Activated T-helper 17 cell treated with anti-CD3 and anti-CD28 coated beads, Interleukin-2, amount 50 U/mL, for 72 hours (primary cell): ENCODE measurements around the gene NSUN6. TPM values are rescaled to one million over a fixed set of nuclear protein-coding genes. Genes with fewer than 3 reads are reported as not detected.

Source experiments
- ATAC-seq: fragments of 150-1000 bp; cut with Tn5 transposase; replicated peaks from 2 replicates; pipeline ENCODE4 v1.10.0; 2021; ENCODE audit warnings: mild to moderate bottlenecking, moderate library complexity
- H3K27ac Mint-ChIP-seq: one replicate; pipeline ENCODE4 v1.8.0; 2022; ENCODE audit warnings: mixed read lengths
- H3K27me3 Mint-ChIP-seq: one replicate; pipeline ENCODE4 v1.8.0; 2022; ENCODE audit warnings: mixed read lengths
- H3K36me3 Mint-ChIP-seq: one replicate; pipeline ENCODE4 v1.8.0; 2022; ENCODE audit warnings: low read depth, mild to moderate bottlenecking, mixed read lengths
- H3K4me1 Mint-ChIP-seq: one replicate; pipeline ENCODE4 v1.8.0; 2022; ENCODE audit warnings: mixed read lengths
- H3K4me3 Mint-ChIP-seq: one replicate; pipeline ENCODE4 v1.8.0; 2022; ENCODE audit warnings: mild to moderate bottlenecking, mixed read lengths
- H3K9me3 Mint-ChIP-seq: one replicate; pipeline ENCODE4 v1.8.0; 2022; ENCODE audit warnings: mixed read lengths
- total RNA-seq, 2 donors: library from RNA; stranded (reverse); gene quantifications; one replicate each; pipeline ENCODE4 v1.2.3, GENCODE V29; 2022

Gene NSUN6, protein sequence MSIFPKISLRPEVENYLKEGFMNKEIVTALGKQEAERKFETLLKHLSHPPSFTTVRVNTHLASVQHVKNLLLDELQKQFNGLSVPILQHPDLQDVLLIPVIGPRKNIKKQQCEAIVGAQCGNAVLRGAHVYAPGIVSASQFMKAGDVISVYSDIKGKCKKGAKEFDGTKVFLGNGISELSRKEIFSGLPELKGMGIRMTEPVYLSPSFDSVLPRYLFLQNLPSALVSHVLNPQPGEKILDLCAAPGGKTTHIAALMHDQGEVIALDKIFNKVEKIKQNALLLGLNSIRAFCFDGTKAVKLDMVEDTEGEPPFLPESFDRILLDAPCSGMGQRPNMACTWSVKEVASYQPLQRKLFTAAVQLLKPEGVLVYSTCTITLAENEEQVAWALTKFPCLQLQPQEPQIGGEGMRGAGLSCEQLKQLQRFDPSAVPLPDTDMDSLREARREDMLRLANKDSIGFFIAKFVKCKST
- 10 to 100 TPM; 16.5 to 25.4 TPM for total RNA-seq

DNA sequence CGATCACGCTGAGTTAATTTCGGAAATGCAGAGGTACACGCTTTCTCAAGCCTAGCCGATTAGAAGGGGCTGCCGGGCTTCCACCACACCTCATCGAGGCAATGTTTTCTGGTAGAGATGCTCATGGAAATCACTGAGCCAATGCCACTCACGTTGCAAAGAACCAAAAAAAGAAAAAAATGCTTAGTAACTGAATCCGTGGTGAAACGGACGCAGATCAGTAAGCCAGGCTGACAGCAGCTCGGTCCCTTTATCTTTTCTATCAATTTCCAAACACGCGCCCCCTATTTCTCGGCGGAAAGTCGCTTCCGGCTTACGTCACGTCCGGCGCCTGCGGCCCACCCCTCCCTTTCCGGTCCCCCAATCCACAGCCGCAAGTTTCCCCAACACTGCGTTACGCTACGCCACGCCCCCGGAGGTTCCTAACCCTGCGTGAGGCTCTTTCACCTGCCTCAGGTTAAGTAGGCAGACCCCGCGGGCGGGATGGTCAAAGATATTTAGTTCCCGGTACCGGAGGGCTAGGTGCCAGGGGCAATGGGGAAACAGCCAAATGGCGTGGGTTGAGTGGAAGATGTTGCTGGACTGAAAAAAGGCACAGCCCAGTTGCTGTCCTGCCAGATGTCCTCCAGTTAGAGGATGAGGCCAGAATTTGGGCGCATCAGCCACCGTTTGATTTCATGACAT, at the start of gene NSUN6:
NSUN6 (minus strand) TSS at position 264 of the 684 bp plus-strand sequence. CDS start 384 bp downstream, outside the sequence.
- ATAC-seq, result peak; percentile 95
- no peaks in the 10 kb centered on the region for H3K9me3 Mint-ChIP-seq
- H3K27ac Mint-ChIP-seq, result peak within 1 kb of the TSS; percentile 94
- peaks cover 42% of the 10 kb centered on the region for H3K36me3 Mint-ChIP-seq
- H3K4me3 Mint-ChIP-seq, result peak within 1 kb of the TSS; percentile 96
- H3K4me1 Mint-ChIP-seq, result peaks cover 19% of the 10 kb centered on the region
- no peaks in the 10 kb centered on the region for H3K27me3 Mint-ChIP-seq

DNA sequence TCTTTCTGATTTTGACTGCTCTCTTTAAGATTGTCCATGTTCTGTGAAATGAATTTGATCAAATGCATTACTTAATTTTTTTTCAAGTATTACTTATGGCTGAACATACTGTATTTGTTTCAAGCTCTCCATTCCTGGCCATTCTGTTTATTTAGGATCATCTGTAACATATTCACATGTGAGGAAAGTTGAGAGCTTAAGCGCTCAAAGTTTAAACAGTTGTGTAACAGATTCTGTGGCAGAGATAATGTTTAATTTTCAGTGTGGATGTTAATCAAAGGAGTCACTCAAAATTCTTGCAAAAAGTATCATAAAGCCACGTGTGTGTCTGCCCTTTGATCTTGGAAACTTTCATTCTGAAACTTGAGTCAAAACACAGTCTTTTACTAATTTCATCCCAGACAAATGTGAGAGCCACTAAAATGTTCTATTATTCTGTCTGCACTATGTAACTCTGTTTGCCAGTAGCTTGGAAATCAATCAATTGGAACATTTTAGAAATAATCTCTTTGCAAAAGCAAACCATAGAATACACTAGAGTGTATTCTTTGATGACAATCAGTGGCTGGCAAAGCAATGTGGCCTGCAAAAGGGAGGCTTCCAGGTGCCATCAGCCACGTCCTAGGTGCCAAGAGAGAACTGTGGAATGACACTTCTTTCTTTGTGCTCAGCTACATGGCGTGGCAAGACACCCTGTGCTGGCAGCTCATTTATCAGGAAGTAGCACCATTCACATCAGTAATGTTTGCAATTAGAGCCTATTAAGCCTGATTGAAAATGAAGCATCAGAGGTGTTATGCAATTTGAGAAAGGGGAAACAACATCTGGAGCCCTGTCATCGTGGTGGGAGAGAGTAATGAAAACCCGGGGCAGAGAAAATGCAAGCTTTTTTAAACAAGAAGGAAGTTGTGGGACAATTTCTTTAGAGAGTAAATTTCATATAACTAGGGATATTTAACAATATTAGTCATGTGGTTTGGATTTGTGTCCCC, 48.8 kb upstream of the NSUN6 start:
- ATAC-seq, result peak; percentile 70
- Mint-ChIP-seq H3K4me1 (peaks cover 3% of the 10 kb centered on the region), H3K27me3 (no peaks in the 10 kb centered on the region), H3K9me3 (no peaks in the 10 kb centered on the region), H3K27ac (no peak overlapping the region), H3K36me3 (no peaks in the 10 kb centered on the region), H3K4me3 (no peak overlapping the region)

DNA sequence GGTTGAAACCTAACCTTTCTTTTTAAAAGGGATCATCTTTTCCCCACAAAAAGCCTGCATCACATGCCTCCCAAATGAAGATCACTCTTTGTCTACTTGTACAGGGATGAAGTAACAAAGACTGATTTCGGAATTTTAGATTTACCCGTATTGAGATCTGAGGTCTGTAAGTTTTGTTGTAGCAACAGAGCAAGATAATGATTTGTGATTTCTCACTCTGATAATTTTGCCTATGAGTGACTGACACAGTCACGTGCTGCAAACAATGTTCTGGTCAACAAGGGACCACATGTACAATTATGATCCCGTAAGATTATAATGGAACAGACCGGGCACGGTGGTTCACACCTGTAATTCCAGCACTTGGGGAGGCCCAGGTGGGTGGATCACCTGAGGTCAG, 39.2 kb upstream of the NSUN6 start:
- H3K36me3 Mint-ChIP-seq, result no peaks in the 10 kb centered on the region
- H3K27me3 Mint-ChIP-seq, result no peaks in the 10 kb centered on the region
- H3K4me1 Mint-ChIP-seq, result no peaks in the 10 kb centered on the region
- no peaks in the 10 kb centered on the region for H3K9me3 Mint-ChIP-seq
- no peak overlapping the region for H3K4me3 Mint-ChIP-seq
- H3K27ac Mint-ChIP-seq, result no peak overlapping the region
- no peak for ATAC-seq

DNA sequence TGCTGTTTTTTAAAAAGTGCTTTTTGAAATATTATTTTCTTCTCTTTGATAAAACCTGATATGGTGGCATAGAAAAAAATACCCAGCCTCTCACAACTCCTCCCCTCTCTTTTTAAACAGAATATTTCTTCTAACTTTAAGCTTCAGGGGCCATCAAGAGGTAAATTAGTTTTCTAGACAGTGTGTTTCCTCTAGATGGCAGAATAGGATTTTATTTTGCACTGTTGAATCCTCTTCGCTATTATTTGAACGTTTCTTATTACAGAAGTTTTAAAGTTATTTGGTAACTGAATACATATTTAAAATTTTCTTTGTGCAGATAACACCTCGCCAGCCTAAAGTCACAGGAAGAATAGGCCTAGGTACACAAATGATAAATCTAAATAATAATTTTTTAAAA, 38.1 kb upstream of the NSUN6 start:
- no peaks in the 10 kb centered on the region for H3K36me3 Mint-ChIP-seq
- H3K27me3 Mint-ChIP-seq, result no peaks in the 10 kb centered on the region
- no peaks in the 10 kb centered on the region for H3K9me3 Mint-ChIP-seq
- H3K4me3 Mint-ChIP-seq, result no peak overlapping the region
- peaks cover 6% of the 10 kb centered on the region for H3K4me1 Mint-ChIP-seq
- no peak overlapping the region for H3K27ac Mint-ChIP-seq
- ATAC-seq, result no peak

DNA sequence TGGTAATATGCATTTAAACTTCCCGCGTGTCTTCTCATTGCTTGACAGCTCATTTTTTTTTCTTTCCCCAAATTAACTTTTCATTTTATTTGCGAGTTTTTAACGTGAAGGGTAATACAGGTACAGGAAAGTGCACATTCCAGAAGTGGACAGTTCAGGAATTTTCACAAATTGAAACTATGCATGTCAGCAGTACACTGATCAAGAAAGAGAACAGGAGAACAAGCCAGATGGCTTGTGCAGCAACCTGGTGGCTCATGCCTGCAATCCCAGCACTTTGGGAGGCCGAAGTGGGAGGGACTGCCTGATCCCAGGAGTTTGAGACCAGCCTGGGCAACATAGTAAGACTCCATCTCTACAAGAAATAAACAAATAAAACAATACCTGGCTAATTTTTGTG, 36.3 kb upstream of the NSUN6 start:
- peaks cover 6% of the 10 kb centered on the region for H3K4me1 Mint-ChIP-seq
- H3K4me3 Mint-ChIP-seq, result no peak overlapping the region
- no peaks in the 10 kb centered on the region for H3K36me3 Mint-ChIP-seq
- no peaks in the 10 kb centered on the region for H3K9me3 Mint-ChIP-seq
- ATAC-seq, result no peak
- H3K27ac Mint-ChIP-seq, result no peak overlapping the region
- H3K27me3 Mint-ChIP-seq, result no peaks in the 10 kb centered on the region

DNA sequence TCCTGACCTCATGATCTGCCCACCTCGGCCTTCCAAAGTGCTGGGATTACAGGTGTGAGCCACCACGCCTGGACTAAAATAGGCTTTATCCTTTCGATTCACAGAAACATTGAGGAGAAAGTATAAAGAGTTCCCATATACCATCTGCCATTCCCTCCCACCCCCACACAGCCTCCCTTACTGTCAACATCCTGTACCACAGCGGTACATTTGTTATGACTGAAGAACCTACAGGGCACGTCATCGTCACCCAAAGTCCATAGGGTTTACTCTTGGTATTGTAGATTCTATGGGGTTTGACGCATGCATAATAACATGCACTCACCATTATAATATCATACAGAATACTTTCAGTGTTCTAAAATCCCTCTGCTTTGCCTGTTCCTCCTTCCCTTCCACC, 35.8 kb upstream of the NSUN6 start:
- H3K36me3 Mint-ChIP-seq, result no peaks in the 10 kb centered on the region
- no peak overlapping the region for H3K27ac Mint-ChIP-seq
- no peaks in the 10 kb centered on the region for H3K27me3 Mint-ChIP-seq
- H3K4me3 Mint-ChIP-seq, result no peak overlapping the region
- peaks cover 6% of the 10 kb centered on the region for H3K4me1 Mint-ChIP-seq
- ATAC-seq, result no peak
- no peaks in the 10 kb centered on the region for H3K9me3 Mint-ChIP-seq

DNA sequence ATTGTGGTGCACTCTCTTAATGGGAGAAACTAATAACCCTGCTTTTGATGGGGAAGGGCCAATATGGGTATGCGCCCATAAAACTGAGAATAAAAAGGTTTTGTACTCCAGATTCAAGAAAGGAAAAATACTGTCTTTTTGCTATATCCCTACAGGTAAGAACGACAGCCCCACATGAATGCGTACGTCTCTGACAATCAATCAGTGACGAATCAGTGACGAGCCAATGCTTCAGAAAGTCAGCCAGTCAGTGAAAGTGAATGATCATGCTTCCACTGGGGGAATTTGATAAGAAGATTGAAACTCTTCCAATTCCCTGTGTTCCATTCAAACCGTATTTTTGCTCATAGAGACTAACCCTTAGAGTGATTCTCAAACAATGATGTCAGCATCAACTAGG, 34.2 kb upstream of the NSUN6 start:
- Mint-ChIP-seq H3K27me3 (no peaks in the 10 kb centered on the region), H3K4me3 (no peak overlapping the region), H3K9me3 (no peaks in the 10 kb centered on the region), H3K4me1 (peaks cover 6% of the 10 kb centered on the region), H3K36me3 (peaks cover 12% of the 10 kb centered on the region), H3K27ac (no peak overlapping the region)
- no peak for ATAC-seq

DNA sequence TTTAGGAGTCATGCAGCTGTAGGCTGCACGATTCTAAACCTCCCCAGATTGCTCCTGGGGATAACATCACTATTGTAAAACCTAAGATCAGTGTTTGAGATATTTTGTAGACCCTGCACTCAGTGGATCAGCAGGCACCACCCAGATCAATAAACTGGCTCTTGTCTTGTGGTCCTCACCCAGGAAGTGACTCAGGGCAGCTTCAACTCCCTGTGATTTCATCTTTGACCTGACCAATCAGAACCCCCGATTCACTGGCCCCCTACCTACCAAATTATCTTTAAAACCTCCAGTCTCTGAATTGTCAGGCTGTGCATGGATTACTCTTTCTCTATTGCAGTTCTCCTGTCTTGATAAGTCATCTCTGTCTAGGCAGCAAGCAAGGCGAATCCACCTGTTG, 33.6 kb upstream of the NSUN6 start:
- no peak overlapping the region for H3K27ac Mint-ChIP-seq
- no peaks in the 10 kb centered on the region for H3K27me3 Mint-ChIP-seq
- peaks cover 12% of the 10 kb centered on the region for H3K36me3 Mint-ChIP-seq
- no peaks in the 10 kb centered on the region for H3K9me3 Mint-ChIP-seq
- no peak for ATAC-seq
- H3K4me3 Mint-ChIP-seq, result no peak overlapping the region
- peaks cover 6% of the 10 kb centered on the region for H3K4me1 Mint-ChIP-seq

DNA sequence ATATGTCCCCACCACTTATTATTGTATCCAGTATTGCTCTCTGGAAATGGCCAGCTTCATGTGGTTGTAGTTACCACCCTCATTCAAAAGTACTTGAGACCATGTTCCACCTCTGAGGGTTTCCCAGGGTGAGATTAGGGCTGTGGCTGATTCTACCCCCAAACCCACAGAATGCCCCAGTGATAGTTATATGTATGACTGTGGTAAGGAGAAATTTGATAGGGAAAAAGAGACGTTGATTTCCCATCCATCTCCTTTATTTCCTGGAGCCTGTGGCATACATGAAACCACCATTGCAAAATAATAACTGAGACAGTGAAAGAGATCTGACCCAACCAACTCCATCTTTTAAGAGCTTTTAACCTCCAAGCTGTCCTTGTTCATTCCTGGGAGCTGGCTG, 33.0 kb upstream of the NSUN6 start:
- no peak overlapping the region for H3K4me3 Mint-ChIP-seq
- H3K27ac Mint-ChIP-seq, result no peak overlapping the region
- no peaks in the 10 kb centered on the region for H3K9me3 Mint-ChIP-seq
- H3K27me3 Mint-ChIP-seq, result no peaks in the 10 kb centered on the region
- peaks cover 12% of the 10 kb centered on the region for H3K36me3 Mint-ChIP-seq
- no peak for ATAC-seq
- H3K4me1 Mint-ChIP-seq, result peaks cover 6% of the 10 kb centered on the region

DNA sequence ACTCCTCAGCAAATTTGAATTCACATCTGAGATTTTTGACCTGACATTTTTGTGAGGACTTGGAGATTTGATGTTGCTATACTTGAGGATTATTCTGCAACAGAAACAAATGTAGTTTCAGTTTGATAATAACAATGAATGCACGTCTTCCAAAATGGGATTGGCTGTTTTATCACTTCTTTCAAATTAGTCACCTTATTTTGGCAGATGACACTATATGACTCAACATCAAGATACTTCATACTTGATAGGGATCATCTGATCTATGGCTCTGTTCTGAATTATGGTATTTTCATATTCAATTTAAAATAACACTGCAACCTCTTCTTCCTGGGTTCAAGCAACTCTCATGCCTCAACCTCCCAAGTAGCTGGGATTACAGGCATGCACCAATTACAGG, 32.0 kb upstream of the NSUN6 start:
- Mint-ChIP-seq H3K27ac (peak overlapping the region; percentile 17), H3K9me3 (no peaks in the 10 kb centered on the region), H3K36me3 (peaks cover 12% of the 10 kb centered on the region), H3K27me3 (no peaks in the 10 kb centered on the region), H3K4me1 (peaks cover 6% of the 10 kb centered on the region), H3K4me3 (no peak overlapping the region)
- ATAC-seq, result no peak

DNA sequence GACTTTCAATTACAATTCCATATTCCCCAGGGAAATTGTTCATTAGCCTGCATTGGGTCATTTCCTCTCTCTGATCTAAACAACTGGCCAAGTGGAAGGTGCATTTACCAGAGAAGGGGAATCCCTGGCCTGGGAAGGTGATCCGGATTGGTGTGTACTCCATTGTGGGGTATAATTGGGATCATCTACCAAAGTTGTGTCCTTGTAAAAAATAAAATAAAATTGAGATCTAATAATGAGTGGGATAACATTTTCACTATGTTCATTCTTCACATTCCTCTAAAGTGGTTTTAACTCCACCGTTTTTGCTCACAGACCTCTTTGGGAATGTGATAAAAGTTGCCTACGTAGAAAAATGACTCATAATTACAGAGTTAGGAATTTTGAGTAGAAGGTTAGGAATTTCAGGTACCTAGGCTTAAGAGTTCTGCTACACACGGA, 30.6 kb upstream of the NSUN6 start:
- no peak overlapping the region for H3K4me3 Mint-ChIP-seq
- ATAC-seq, result no peak
- H3K27me3 Mint-ChIP-seq, result no peaks in the 10 kb centered on the region
- H3K4me1 Mint-ChIP-seq, result peaks cover 6% of the 10 kb centered on the region
- no peak overlapping the region for H3K27ac Mint-ChIP-seq
- H3K9me3 Mint-ChIP-seq, result no peaks in the 10 kb centered on the region
- peaks cover 14% of the 10 kb centered on the region for H3K36me3 Mint-ChIP-seq

DNA sequence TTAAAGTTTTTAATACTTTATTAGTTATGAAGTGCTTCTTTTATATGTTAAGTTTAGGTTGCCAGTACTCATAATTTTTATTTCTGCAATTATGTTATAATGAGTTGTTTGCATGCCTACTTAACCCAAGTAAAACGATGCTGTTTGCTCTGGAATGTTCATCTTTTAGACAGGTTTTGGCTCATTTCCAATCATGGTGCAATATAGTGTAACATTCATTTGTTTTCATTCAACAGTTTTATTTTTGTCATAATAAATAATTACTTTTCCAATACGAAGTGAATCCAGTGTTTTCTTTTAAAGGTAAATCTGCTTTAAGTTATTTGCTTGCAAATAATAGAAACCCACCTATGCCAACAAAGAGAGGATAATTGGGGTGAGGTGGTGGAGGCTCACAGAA, 30.0 kb upstream of the NSUN6 start:
- no peak for ATAC-seq
- no peak overlapping the region for H3K27ac Mint-ChIP-seq
- no peaks in the 10 kb centered on the region for H3K27me3 Mint-ChIP-seq
- H3K36me3 Mint-ChIP-seq, result peaks cover 19% of the 10 kb centered on the region
- H3K4me1 Mint-ChIP-seq, result peaks cover 6% of the 10 kb centered on the region
- no peaks in the 10 kb centered on the region for H3K9me3 Mint-ChIP-seq
- H3K4me3 Mint-ChIP-seq, result no peak overlapping the region

DNA sequence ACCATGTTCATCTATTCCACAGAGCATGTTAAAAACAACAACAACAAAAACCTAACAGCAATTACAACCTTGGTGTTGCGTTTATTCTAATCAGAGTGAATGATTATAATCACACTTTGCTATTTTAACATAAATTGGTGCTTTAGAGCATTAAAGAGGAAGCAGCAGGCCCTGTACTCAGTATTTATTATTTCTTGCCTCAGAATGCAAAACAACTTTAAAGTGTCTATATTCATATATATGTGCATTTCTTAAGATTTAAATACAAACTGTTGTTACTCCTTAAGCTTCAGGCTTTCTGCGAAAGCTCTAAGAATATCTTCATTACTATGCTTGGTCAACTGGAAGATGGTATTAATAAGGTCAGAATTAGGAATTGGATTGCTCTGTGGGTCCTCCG, 29.4 kb upstream of the NSUN6 start:
- no peaks in the 10 kb centered on the region for H3K9me3 Mint-ChIP-seq

DNA sequence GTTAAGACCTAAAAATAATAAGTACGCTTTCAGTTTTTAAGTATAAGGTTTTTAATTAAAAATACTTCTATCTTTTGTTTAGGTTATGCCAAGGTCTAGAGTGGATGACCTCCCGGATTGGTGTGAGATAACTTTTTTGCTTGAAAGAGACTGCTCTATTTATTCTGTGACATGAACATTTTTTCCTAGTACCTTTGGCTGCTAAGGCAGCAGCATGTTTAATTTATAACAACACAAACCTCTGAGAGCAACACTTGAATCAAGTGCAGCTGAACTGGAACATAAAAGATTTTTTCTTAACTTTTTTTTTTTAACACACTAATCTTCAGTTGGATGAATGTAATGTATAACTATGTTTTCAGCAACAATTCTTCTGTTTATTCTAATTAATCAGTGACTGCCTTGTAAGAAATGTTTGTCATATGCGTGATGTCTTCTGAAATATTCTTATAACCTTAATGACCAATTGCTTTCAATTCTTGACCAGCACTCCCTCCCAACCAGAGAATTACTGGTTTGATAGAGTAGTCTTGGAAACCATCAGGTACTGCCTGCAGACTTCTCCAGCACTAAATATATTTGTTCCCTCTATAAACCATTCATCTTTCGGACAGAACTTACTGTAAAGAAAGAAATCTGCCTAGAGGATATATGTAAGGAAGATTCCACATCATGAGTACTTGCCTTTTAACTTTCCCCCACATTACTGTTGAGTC, 23.9 kb upstream of the NSUN6 start:
- Mint-ChIP-seq H3K27ac (no peak overlapping the region), H3K9me3 (no peaks in the 10 kb centered on the region), H3K4me1 (no peaks in the 10 kb centered on the region), H3K27me3 (no peaks in the 10 kb centered on the region), H3K4me3 (no peak overlapping the region), H3K36me3 (peaks cover 66% of the 10 kb centered on the region)
- ATAC-seq, result no peak

More for the DNA sequence above, 29.4 kb upstream of the NSUN6 start:
- ATAC-seq, result no peak
- Mint-ChIP-seq H3K4me3 (no peak overlapping the region), H3K36me3 (peaks cover 24% of the 10 kb centered on the region), H3K4me1 (peaks cover 6% of the 10 kb centered on the region), H3K27me3 (no peaks in the 10 kb centered on the region), H3K27ac (no peak overlapping the region)
